ENCODE results near the gene MDFI.
A peak's percentile ranks its signal among the peaks of the same experiment; 100 is the strongest.

MDFI gene

GRCh38 chr6:41674231-41675000 is 36.1 kb downstream of the MDFI start:
- DNase-seq, result no peak

GRCh38 chr6:41675176-41675775 is 37.0 kb downstream of the MDFI start:
- no peak for DNase-seq

GRCh38 chr6:41675992-41676391 is 37.7 kb downstream of the MDFI start:
- no peak for DNase-seq

- DNase-seq, result no peak
These were observed 38.2 kb downstream of the MDFI start for GRCh38 chr6:41676431-41676830.

GRCh38 chr6:41677124-41677921 is 39.1 kb downstream of the MDFI start:
- no peak for DNase-seq

- DNase-seq, result no peak
These were observed 40.3 kb downstream of the MDFI start for GRCh38 chr6:41678511-41679084.

GRCh38 chr6:41679696-41680095 is 41.4 kb downstream of the MDFI start:
- no peak for DNase-seq

- DNase-seq, result no peak
These were observed 42.1 kb downstream of the MDFI start for GRCh38 chr6:41680182-41680965.

GRCh38 chr6:41682056-41682477 is 43.8 kb downstream of the MDFI start:
- DNase-seq, result peak; percentile 77

- peak; percentile 4 for DNase-seq
These were observed 44.4 kb downstream of the MDFI start for GRCh38 chr6:41682497-41683272.

GRCh38 chr6:41683273-41683522 is 44.9 kb downstream of the MDFI start:
- no peak for DNase-seq

- peak; percentile 87 for DNase-seq
These were observed 45.4 kb downstream of the MDFI start for GRCh38 chr6:41683523-41684310.

- DNase-seq, result no peak
These were observed 46.3 kb downstream of the MDFI start for GRCh38 chr6:41684311-41685180.

GRCh38 chr6:41685641-41686380 is 47.5 kb downstream of the MDFI start:
- DNase-seq, result no peak

GRCh38 chr6:41687501-41688175 is 49.4 kb downstream of the MDFI start:
- DNase-seq, result no peak

- no peak for DNase-seq
These were observed 50.1 kb downstream of the MDFI start for GRCh38 chr6:41688256-41688965.

- no peak for DNase-seq
These were observed 51.1 kb downstream of the MDFI start for GRCh38 chr6:41689171-41690008.

Measured in activated CD4-positive, alpha-beta T cell treated with anti-CD3 and anti-CD28 coated beads, Interleukin-2, Interleukin-6, amounts not matched to agents 100 ng/mL and 50 ng/mL, durations not matched to agents 16 hours and 8 hours (primary cell).